Osteoblast (primary cell): ENCODE measurements around the gene IL2RG. TPM values are rescaled to one million over a fixed set of nuclear protein-coding genes. Genes with fewer than 3 reads are reported as not detected.
A peak's percentile ranks its signal among the peaks of the same experiment; 100 is the strongest.

Source experiments
- DNase-seq: peaks from one replicate; pipeline ENCODE4 v3.0.0; 2011; ENCODE audit warnings: low spot score, mixed read lengths; ENCODE audit not compliant: insufficient read length; ENCODE audit errors: missing footprints
- H2AFZ ChIP-seq: 2 replicates; pipeline ENCODE4 v1.6.0; 2011; ENCODE audit warnings: mild to moderate bottlenecking, low read length
- H3K27ac ChIP-seq: 2 replicates; pipeline ENCODE4 v1.5.1; 2011; ENCODE audit warnings: mild to moderate bottlenecking, low read depth, low read length, moderate library complexity
- H3K27me3 ChIP-seq: 2 replicates; pipeline ENCODE4 v1.6.0; 2012; ENCODE audit warnings: mild to moderate bottlenecking, control low read depth, inconsistent platforms, low read length, moderate library complexity; ENCODE audit not compliant: insufficient read depth
- H3K36me3 ChIP-seq: 2 replicates; pipeline ENCODE4 v1.5.1; 2011; ENCODE audit warnings: mild to moderate bottlenecking, low read length, control low read depth, moderate library complexity; ENCODE audit not compliant: insufficient read depth
- H3K4me1 ChIP-seq: 2 replicates; pipeline ENCODE4 v1.5.1; 2011; ENCODE audit warnings: mild to moderate bottlenecking, low read length, control low read depth, moderate library complexity; ENCODE audit not compliant: insufficient read depth
- H3K4me2 ChIP-seq: 2 replicates; pipeline ENCODE4 v1.6.0; 2011; ENCODE audit warnings: mild to moderate bottlenecking, low read length; ENCODE audit not compliant: insufficient read depth
- H3K4me3 ChIP-seq: fragments of 200-600 bp; sonication (generic); 3 replicates; pipeline ENCODE4 v1.5.1; 2012; ENCODE audit warnings: mild to moderate bottlenecking, low read length, inconsistent platforms; ENCODE audit not compliant: insufficient read depth
- H3K79me2 ChIP-seq: 2 replicates; pipeline ENCODE4 v1.6.0; 2012; ENCODE audit warnings: mild to moderate bottlenecking, low read length, control low read depth, inconsistent platforms; ENCODE audit not compliant: insufficient read depth
- H3K9me3 ChIP-seq: 2 replicates; pipeline ENCODE4 v1.5.1; 2011; ENCODE audit warnings: low read depth, low read length, control low read depth
- H4K20me1 ChIP-seq: 2 replicates; pipeline ENCODE4 v1.6.0; 2012; ENCODE audit warnings: mild to moderate bottlenecking, low read length, control low read depth; ENCODE audit not compliant: insufficient read depth
- total RNA-seq: library from RNA; depleted of rRNA; stranded (reverse); fragments of >200 nt; gene quantifications from 2 replicates; pipeline ENCODE4 v1.2.3, GENCODE V29; 2012
- TF ChIP-seq, protein P1 (sequence below): IDR thresholded peaks from 2 replicates; pipeline ENCODE4 v1.5.1; 2011; ENCODE audit warnings: mild to moderate bottlenecking, low read depth, low read length, moderate library complexity; ENCODE audit errors: extremely low read depth

The IL2RG gene
- total RNA-seq, 1 donor: not detected

- H3K4me2 ChIP-seq: peak within 1 kb of the TSS; percentile 94
- TF ChIP-seq, protein P1, sequence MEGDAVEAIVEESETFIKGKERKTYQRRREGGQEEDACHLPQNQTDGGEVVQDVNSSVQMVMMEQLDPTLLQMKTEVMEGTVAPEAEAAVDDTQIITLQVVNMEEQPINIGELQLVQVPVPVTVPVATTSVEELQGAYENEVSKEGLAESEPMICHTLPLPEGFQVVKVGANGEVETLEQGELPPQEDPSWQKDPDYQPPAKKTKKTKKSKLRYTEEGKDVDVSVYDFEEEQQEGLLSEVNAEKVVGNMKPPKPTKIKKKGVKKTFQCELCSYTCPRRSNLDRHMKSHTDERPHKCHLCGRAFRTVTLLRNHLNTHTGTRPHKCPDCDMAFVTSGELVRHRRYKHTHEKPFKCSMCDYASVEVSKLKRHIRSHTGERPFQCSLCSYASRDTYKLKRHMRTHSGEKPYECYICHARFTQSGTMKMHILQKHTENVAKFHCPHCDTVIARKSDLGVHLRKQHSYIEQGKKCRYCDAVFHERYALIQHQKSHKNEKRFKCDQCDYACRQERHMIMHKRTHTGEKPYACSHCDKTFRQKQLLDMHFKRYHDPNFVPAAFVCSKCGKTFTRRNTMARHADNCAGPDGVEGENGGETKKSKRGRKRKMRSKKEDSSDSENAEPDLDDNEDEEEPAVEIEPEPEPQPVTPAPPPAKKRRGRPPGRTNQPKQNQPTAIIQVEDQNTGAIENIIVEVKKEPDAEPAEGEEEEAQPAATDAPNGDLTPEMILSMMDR: no peak
- no peaks in the 10 kb centered on the region for H3K9me3 ChIP-seq
- H3K79me2 ChIP-seq: no peaks in the 10 kb centered on the region
- no peaks in the 10 kb centered on the region for H4K20me1 ChIP-seq
- peaks cover 12% of the 10 kb centered on the region for H3K27me3 ChIP-seq
- H2AFZ ChIP-seq: peak within 1 kb of the TSS; percentile 88
- DNase-seq: peak; percentile 94
- peak within 1 kb of the TSS; percentile 74 for H3K4me3 ChIP-seq
- no peak within 1 kb of the TSS for H3K27ac ChIP-seq
- no peaks in the 10 kb centered on the region for H3K36me3 ChIP-seq
- peaks cover 4% of the 10 kb centered on the region for H3K4me1 ChIP-seq
Measured at GRCh38 chrX:71095555-71095980, 15.8 kb downstream of the IL2RG start, which contains the start of gene FOXO4. FOXO4 (plus strand) TSS chrX:71095851; CDS start chrX:71096529, 678 bp downstream.

DNA sequence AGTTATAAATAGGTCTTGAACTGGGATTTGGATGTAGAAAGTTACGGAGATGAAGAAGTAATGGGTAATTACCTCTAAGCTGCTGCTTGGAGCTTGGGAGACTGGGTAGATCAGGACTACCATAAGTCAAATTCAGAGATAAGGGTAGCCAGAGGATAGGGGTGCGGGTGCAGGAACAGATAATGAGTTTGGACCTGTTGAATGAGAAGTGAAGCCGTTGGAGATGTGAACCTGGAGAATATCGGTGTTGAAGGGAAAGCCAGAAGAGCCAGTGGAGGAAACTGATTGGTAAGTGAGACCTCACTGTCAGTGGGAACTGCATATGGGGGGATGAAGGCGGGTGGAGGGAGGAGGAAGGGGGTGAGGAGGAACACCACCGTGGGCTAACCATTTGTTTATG is 16.3 kb downstream of the IL2RG start:
- H3K79me2 ChIP-seq: no peaks in the 10 kb centered on the region
- TF ChIP-seq, protein P1: no peak
- H3K4me3 ChIP-seq: peak overlapping the region; percentile 74
- peak overlapping the region; percentile 88 for H3K4me2 ChIP-seq
- no peaks in the 10 kb centered on the region for H3K9me3 ChIP-seq
- H3K27me3 ChIP-seq: peaks cover 12% of the 10 kb centered on the region
- no peak for DNase-seq
- H3K27ac ChIP-seq: no peak overlapping the region
- no peaks in the 10 kb centered on the region for H4K20me1 ChIP-seq
- H2AFZ ChIP-seq: peak overlapping the region; percentile 88
- H3K4me1 ChIP-seq: peaks cover 4% of the 10 kb centered on the region
- no peaks in the 10 kb centered on the region for H3K36me3 ChIP-seq

- Histone ChIP-seq H3K9me3 (no peaks in the 10 kb centered on the region), H3K4me1 (peaks cover 4% of the 10 kb centered on the region), H3K27ac (no peak overlapping the region), H3K4me2 (no peak overlapping the region), H3K4me3 (no peak overlapping the region), H2AFZ (no peak overlapping the region), H3K27me3 (peaks cover under 1% of the 10 kb centered on the region), H4K20me1 (no peaks in the 10 kb centered on the region), H3K79me2 (no peaks in the 10 kb centered on the region), H3K36me3 (no peaks in the 10 kb centered on the region)
- no peak for DNase-seq
- TF ChIP-seq, protein P1: no peak
Measured at GRCh38 chrX:71091263-71091662, 20.1 kb downstream of the IL2RG start.

DNA sequence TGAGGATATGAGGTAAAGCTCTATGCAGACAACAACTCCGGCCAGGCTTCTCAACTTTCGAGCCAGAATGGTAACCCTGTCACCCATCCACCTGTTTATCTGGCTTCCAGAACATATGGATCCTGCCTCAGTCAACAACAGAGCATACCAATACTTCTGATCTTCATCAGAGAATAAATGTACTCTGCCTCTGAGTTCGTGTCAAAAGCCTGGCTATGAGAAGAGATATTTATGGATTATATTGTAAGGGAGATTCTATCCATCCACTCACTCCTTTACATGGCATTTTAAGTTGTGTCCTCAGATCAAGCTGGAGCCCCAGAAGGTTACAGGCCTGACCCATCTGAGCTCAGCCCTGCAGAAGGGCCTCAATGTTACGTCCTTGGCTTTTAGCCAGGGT is 25.5 kb downstream of the IL2RG start:
- H3K4me1 ChIP-seq: peaks cover 9% of the 10 kb centered on the region
- H3K79me2 ChIP-seq: no peaks in the 10 kb centered on the region
- H3K36me3 ChIP-seq: no peaks in the 10 kb centered on the region
- TF ChIP-seq, protein P1: no peak
- peaks cover 19% of the 10 kb centered on the region for H3K27me3 ChIP-seq
- no peaks in the 10 kb centered on the region for H3K9me3 ChIP-seq
- no peak overlapping the region for H3K27ac ChIP-seq
- no peak overlapping the region for H2AFZ ChIP-seq
- DNase-seq: no peak
- no peaks in the 10 kb centered on the region for H4K20me1 ChIP-seq
- H3K4me2 ChIP-seq: no peak overlapping the region
- no peak overlapping the region for H3K4me3 ChIP-seq
